Measurements from ENCODE around the gene OR2AE1.
A peak's percentile ranks its signal among the peaks of the same experiment; 100 is the strongest.

The OR2AE1 gene

DNA sequence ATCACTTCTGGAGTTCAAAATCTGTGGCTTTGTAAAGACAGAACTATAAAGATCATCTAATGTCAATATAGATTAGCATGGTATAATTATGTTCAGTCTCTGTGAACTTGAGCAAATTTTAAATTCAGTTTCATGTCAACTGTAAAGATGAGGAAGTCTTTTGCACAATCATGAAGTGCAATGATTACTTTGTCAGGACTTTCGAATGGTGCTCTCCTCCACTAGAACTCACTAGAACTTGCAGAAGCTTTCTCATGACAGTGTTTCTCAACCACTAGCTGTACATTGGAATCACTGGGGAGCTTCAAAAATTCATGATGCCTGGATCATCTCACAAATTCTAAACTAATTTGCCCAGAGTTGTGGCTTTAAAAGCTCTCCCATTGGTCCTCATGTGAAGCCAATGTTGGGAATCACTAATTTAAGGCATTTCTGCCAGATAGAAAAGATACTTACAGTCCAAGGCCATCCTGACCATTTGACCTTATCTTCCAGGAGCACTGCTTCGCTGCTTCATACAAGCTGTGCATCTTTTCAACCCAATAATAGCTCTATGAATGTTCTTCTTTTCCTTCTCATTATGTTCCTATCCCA is 12.9 kb downstream of the OR2AE1 start:
- CTCF ChIA-PET, result no interaction called here
- no peak overlapping the region for H3K4me3 ChIP-seq (ENCODE audit: control insufficient read depth in 1 of 7, extremely low read depth in 1 of 7, insufficient read depth in 4 of 7, low read depth in 2 of 7, low read length in 6 of 7)
- 61% methylated on average over 2 of the region's 2 CpGs for WGBS (ENCODE audit: insufficient coverage)
- peak in 1 of 3 donors; percentile 5 for DNase-seq
- H3K36me3 ChIP-seq (ENCODE audit: control insufficient read depth in 4 of 4, insufficient read depth in 4 of 4, low read length in 3 of 4), result no peaks in the 10 kb centered on the region
- H3K27ac ChIP-seq (ENCODE audit: insufficient read depth in 1 of 2, low read depth in 1 of 2, low read length in 2 of 2, poor library complexity in 1 of 2, severe bottlenecking in 2 of 2), result no peak overlapping the region
- POLR2A ChIA-PET, result no interaction called here
- H3K27me3 ChIP-seq (replicated peaks in 2 of 5; ENCODE audit: control insufficient read depth in 4 of 5, insufficient read depth in 5 of 5, low read length in 4 of 5), result peaks cover 0 to 4% (median 0%) of the 10 kb centered on the region in 5 experiments
- H3K9me3 ChIP-seq (ENCODE audit: control extremely low read depth in 1 of 5, control insufficient read depth in 4 of 5, insufficient read depth in 2 of 5, low read depth in 1 of 5, low read length in 4 of 5), result peaks cover 7 to 20% (median 10%) of the 10 kb centered on the region in 5 experiments
- no peaks in the 10 kb centered on the region for H3K4me1 ChIP-seq (ENCODE audit: control extremely low read depth in 1 of 4, control insufficient read depth in 4 of 4, insufficient read depth in 4 of 4, low read length in 3 of 4)

DNA sequence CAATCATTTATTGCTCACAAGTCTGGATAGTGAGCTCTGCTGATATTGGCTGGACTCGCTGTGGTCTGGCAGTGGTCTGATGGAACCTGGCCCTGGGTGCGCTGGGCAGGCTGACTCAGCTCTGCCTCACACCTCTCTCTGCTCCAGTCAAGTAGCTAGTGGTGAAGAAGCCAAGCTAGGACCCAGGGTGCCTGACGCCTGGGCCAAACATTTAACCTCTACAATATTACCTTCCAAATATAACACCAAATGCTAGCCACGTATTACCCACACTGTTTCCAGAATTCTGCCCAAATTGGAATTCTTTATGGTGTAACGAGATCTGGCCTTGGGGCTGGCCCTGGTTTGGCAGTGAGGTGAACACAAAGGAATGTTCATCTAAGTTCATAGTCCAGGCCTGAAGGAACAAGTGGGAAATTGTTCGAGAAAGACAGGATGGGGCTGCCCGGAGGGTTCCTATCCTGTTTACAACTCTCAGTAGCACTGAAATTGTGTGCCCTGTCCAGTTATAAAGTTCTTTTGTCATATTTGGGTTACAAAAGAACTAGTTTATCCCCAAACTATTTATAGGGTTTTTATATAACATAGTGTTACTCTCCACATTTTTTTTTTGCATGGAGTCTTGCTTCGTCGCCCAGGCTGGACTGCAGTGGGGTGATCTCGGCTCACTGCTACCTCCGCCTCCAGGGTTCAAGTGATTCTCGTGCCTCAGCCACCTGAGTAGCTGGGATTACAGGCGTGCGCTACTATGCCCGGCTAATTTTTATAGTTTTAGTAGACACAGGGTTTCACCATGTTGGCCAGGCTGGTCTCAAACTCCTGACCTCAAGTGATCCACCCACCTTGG is 16.3 kb downstream of the OR2AE1 start:
- ChIA-PET CTCF (no interaction called here), POLR2A (no interaction called here)
- no peak overlapping the region for H3K27ac ChIP-seq (ENCODE audit: insufficient read depth in 1 of 2, low read depth in 1 of 2, low read length in 2 of 2, poor library complexity in 1 of 2, severe bottlenecking in 2 of 2)
- no peak for DNase-seq
- 93% methylated on average over 9 of the region's 15 CpGs for WGBS (ENCODE audit: insufficient coverage)
- peaks cover 7 to 16% (median 10%) of the 10 kb centered on the region in 5 experiments for H3K9me3 ChIP-seq (ENCODE audit: control extremely low read depth in 1 of 5, control insufficient read depth in 4 of 5, insufficient read depth in 2 of 5, low read depth in 1 of 5, low read length in 4 of 5)
- no peak overlapping the region for H3K4me3 ChIP-seq (ENCODE audit: control insufficient read depth in 1 of 7, extremely low read depth in 1 of 7, insufficient read depth in 4 of 7, low read depth in 2 of 7, low read length in 6 of 7)
- H3K27me3 ChIP-seq (replicated peaks in 2 of 5; ENCODE audit: control insufficient read depth in 4 of 5, insufficient read depth in 5 of 5, low read length in 4 of 5), result peaks cover 0 to 4% (median 0%) of the 10 kb centered on the region in 5 experiments
- H3K36me3 ChIP-seq (ENCODE audit: control insufficient read depth in 4 of 4, insufficient read depth in 4 of 4, low read length in 3 of 4), result no peaks in the 10 kb centered on the region
- no peaks in the 10 kb centered on the region for H3K4me1 ChIP-seq (ENCODE audit: control extremely low read depth in 1 of 4, control insufficient read depth in 4 of 4, insufficient read depth in 4 of 4, low read length in 3 of 4)

DNA sequence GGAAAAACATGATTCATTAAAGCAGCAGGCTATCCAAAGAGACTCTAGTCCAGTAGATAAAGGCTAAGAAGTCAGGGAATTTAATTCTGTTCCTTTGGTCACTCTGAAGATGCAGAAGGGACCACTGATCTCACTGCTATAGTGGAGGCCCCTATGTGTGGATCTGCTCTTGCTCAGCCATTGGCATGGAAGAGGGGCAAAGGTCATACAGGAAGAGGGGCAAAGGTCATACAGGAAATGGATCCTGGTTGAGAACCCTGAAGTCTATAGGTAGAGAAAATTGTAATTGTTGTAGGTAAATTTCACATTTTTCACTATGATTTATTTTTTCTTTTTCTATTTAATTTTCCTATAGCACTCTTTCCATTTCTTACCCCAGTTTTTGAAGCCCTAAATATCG is 21.6 kb downstream of the OR2AE1 start:
- H3K27me3 ChIP-seq (replicated peaks in 2 of 5; ENCODE audit: control insufficient read depth in 4 of 5, insufficient read depth in 5 of 5, low read length in 4 of 5), result peaks cover 0 to 3% (median 0%) of the 10 kb centered on the region in 5 experiments
- CTCF ChIA-PET, result no interaction called here

DNA sequence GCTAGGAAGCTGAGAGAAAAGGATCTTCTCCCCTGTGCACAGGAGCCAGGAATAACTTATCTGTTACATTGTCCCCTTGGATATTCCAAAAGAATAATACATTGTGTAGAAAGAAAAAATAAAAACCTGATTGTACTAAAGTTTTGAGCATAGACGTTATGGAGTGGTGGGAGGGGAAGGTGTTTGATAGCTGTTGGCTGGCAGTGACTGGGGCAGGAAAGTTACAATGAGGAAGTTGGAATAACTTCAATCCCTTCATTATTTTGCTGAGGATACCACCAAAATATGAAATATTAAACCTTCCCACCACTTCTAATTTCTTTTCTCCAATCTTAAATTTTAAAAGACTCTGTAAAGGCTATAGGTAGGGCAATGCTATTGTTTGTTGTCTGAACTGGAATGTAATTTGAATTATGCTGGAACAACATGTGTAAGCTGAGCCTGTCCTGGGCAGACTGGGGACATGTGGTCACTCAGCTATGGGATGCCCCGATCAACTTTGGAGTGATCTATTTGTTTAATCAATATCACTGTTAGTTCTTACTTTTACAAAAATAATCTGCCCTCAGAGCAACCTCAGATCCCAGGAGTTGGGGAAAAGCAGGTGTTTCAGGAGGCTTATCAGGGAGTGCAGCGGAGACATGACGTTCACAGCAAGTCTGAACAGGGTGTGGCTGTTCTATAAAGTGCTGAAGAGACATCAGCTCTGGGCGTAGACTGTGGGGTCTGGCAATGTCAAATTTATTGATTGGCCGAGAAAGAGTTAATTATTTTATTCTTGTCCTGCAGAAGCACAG is 28.2 kb downstream of the OR2AE1 start:
- Histone ChIP-seq H3K9me3 (ENCODE audit: control extremely low read depth in 1 of 5, control insufficient read depth in 4 of 5, insufficient read depth in 2 of 5, low read depth in 1 of 5, low read length in 4 of 5) (no peaks in the 10 kb centered on the region), H3K36me3 (ENCODE audit: control insufficient read depth in 4 of 4, insufficient read depth in 4 of 4, low read length in 3 of 4) (no peaks in the 10 kb centered on the region), H3K27me3 (replicated peaks in 2 of 5; ENCODE audit: control insufficient read depth in 4 of 5, insufficient read depth in 5 of 5, low read length in 4 of 5) (peaks cover 0 to 4% (median 0%) of the 10 kb centered on the region in 5 experiments), H3K4me1 (ENCODE audit: control extremely low read depth in 1 of 4, control insufficient read depth in 4 of 4, insufficient read depth in 4 of 4, low read length in 3 of 4) (no peaks in the 10 kb centered on the region), H3K27ac (ENCODE audit: insufficient read depth in 1 of 2, low read depth in 1 of 2, low read length in 2 of 2, poor library complexity in 1 of 2, severe bottlenecking in 2 of 2) (no peak overlapping the region), H3K4me3 (ENCODE audit: control insufficient read depth in 1 of 7, extremely low read depth in 1 of 7, insufficient read depth in 4 of 7, low read depth in 2 of 7, low read length in 6 of 7) (no peak overlapping the region)
- POLR2A ChIA-PET, result no interaction called here
- WGBS (ENCODE audit: insufficient coverage), result 100% methylated on average over 3 of the region's 6 CpGs
- DNase-seq, result no peak
- CTCF ChIA-PET, result interaction anchor here (0.9 kb wide), 1 partner anchor 100 kb away, joined by 3 read pairs; no protein-coding TSS in a partner anchor

More for the DNA sequence above, 21.6 kb downstream of the OR2AE1 start:
- no peak overlapping the region for H3K4me3 ChIP-seq (ENCODE audit: control insufficient read depth in 1 of 7, extremely low read depth in 1 of 7, insufficient read depth in 4 of 7, low read depth in 2 of 7, low read length in 6 of 7)
- no peaks in the 10 kb centered on the region for H3K9me3 ChIP-seq (ENCODE audit: control extremely low read depth in 1 of 5, control insufficient read depth in 4 of 5, insufficient read depth in 2 of 5, low read depth in 1 of 5, low read length in 4 of 5)
- H3K4me1 ChIP-seq (ENCODE audit: control extremely low read depth in 1 of 4, control insufficient read depth in 4 of 4, insufficient read depth in 4 of 4, low read length in 3 of 4), result no peaks in the 10 kb centered on the region
- POLR2A ChIA-PET, result no interaction called here
- no peaks in the 10 kb centered on the region for H3K36me3 ChIP-seq (ENCODE audit: control insufficient read depth in 4 of 4, insufficient read depth in 4 of 4, low read length in 3 of 4)
- no peak for DNase-seq
- no CpG with 5 or more reads among the region's 1 CpG for WGBS (ENCODE audit: insufficient coverage)
- no peak overlapping the region for H3K27ac ChIP-seq (ENCODE audit: insufficient read depth in 1 of 2, low read depth in 1 of 2, low read length in 2 of 2, poor library complexity in 1 of 2, severe bottlenecking in 2 of 2)

DNA sequence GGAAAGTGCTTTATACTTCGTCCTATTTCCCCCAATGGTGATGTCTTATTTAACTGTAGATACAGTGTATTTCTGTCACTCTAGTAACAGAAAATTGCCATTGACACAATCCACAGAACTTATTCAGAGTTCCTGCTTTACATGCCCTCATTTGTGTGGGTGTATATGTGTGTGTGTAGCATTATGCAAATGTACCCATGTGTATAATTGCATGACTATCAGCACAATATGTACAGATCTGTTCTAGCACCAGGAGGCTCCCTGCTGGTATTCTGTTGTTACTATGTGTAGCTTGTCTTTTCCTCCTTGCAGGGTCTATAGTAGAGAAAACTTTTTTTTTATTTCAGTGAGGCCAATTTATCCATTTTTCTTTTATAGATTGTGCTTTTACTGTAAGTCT is 32.5 kb downstream of the OR2AE1 start:
- DNase-seq, result no peak
- peaks cover 0 to 4% (median 0%) of the 10 kb centered on the region in 5 experiments for H3K27me3 ChIP-seq (replicated peaks in 2 of 5; ENCODE audit: control insufficient read depth in 4 of 5, insufficient read depth in 5 of 5, low read length in 4 of 5)
- CTCF ChIA-PET, result no interaction called here
- H3K27ac ChIP-seq (ENCODE audit: insufficient read depth in 1 of 2, low read depth in 1 of 2, low read length in 2 of 2, poor library complexity in 1 of 2, severe bottlenecking in 2 of 2), result no peak overlapping the region
- H3K36me3 ChIP-seq (ENCODE audit: control insufficient read depth in 4 of 4, insufficient read depth in 4 of 4, low read length in 3 of 4), result no peaks in the 10 kb centered on the region
- no peak overlapping the region for H3K4me3 ChIP-seq (ENCODE audit: control insufficient read depth in 1 of 7, extremely low read depth in 1 of 7, insufficient read depth in 4 of 7, low read depth in 2 of 7, low read length in 6 of 7)
- H3K9me3 ChIP-seq (ENCODE audit: control extremely low read depth in 1 of 5, control insufficient read depth in 4 of 5, insufficient read depth in 2 of 5, low read depth in 1 of 5, low read length in 4 of 5), result no peaks in the 10 kb centered on the region
- no CpG with 5 or more reads among the region's 1 CpG for WGBS (ENCODE audit: insufficient coverage)
- POLR2A ChIA-PET, result no interaction called here
- H3K4me1 ChIP-seq (ENCODE audit: control extremely low read depth in 1 of 4, control insufficient read depth in 4 of 4, insufficient read depth in 4 of 4, low read length in 3 of 4), result no peaks in the 10 kb centered on the region

DNA sequence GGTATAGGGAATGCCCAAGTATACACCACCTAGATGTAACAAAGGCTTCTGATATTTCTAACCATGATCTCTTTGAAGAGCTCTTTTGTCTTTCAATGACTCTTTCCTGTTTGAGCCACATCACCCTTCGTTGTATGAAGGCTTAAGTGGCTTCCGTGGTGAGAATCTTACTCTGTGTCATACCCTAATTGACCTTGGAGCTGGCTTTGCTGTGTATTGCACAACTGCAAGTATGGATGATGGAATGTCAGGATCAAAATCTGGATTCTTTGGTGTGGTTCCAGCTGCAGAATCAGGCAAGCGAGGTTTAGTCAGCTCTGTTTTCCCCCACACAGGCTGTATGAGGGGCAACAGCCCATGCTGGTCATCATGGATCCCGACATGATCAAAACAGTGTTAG is 33.0 kb downstream of the OR2AE1 start:
- H3K9me3 ChIP-seq (ENCODE audit: control extremely low read depth in 1 of 5, control insufficient read depth in 4 of 5, insufficient read depth in 2 of 5, low read depth in 1 of 5, low read length in 4 of 5), result no peaks in the 10 kb centered on the region
- peaks cover 0 to 4% (median 0%) of the 10 kb centered on the region in 5 experiments for H3K27me3 ChIP-seq (replicated peaks in 2 of 5; ENCODE audit: control insufficient read depth in 4 of 5, insufficient read depth in 5 of 5, low read length in 4 of 5)
- H3K36me3 ChIP-seq (ENCODE audit: control insufficient read depth in 4 of 4, insufficient read depth in 4 of 4, low read length in 3 of 4), result no peaks in the 10 kb centered on the region
- ChIA-PET CTCF (no interaction called here), POLR2A (no interaction called here)
- H3K27ac ChIP-seq (ENCODE audit: insufficient read depth in 1 of 2, low read depth in 1 of 2, low read length in 2 of 2, poor library complexity in 1 of 2, severe bottlenecking in 2 of 2), result no peak overlapping the region
- H3K4me1 ChIP-seq (ENCODE audit: control extremely low read depth in 1 of 4, control insufficient read depth in 4 of 4, insufficient read depth in 4 of 4, low read length in 3 of 4), result no peaks in the 10 kb centered on the region
- DNase-seq, result no peak
- no peak overlapping the region for H3K4me3 ChIP-seq (ENCODE audit: control insufficient read depth in 1 of 7, extremely low read depth in 1 of 7, insufficient read depth in 4 of 7, low read depth in 2 of 7, low read length in 6 of 7)
- WGBS (ENCODE audit: insufficient coverage), result 95% methylated on average over 3 of the region's 4 CpGs

DNA sequence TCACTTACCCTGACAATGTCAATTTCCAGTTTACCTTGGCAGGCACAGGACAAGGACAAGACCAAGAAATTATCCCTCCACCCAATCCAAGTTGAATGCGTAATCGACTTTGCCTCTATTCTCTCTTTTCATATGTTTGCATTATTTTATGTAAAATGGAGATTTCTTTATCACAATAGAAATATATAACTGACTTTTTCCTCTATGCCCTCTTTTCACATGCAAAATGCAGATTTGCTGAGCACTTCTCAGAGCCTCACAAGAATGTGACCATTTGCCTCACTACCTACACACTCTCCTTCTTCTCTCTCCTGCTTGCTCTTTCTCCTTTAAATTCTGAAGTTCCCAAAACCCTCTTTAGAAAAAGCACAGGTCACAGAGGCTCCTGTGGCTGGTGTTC is 33.9 kb downstream of the OR2AE1 start:
- no CpG with 5 or more reads among the region's 2 CpGs for WGBS (ENCODE audit: insufficient coverage)
- H3K27me3 ChIP-seq (replicated peaks in 2 of 5; ENCODE audit: control insufficient read depth in 4 of 5, insufficient read depth in 5 of 5, low read length in 4 of 5), result no peaks in the 10 kb centered on the region
- H3K4me1 ChIP-seq (ENCODE audit: control extremely low read depth in 1 of 4, control insufficient read depth in 4 of 4, insufficient read depth in 4 of 4, low read length in 3 of 4), result no peaks in the 10 kb centered on the region
- no peak overlapping the region for H3K27ac ChIP-seq (ENCODE audit: insufficient read depth in 1 of 2, low read depth in 1 of 2, low read length in 2 of 2, poor library complexity in 1 of 2, severe bottlenecking in 2 of 2)
- H3K36me3 ChIP-seq (ENCODE audit: control insufficient read depth in 4 of 4, insufficient read depth in 4 of 4, low read length in 3 of 4), result no peaks in the 10 kb centered on the region
- CTCF ChIA-PET, result no interaction called here
- POLR2A ChIA-PET, result no interaction called here
- no peak for DNase-seq
- no peaks in the 10 kb centered on the region for H3K9me3 ChIP-seq (ENCODE audit: control extremely low read depth in 1 of 5, control insufficient read depth in 4 of 5, insufficient read depth in 2 of 5, low read depth in 1 of 5, low read length in 4 of 5)
- H3K4me3 ChIP-seq (ENCODE audit: control insufficient read depth in 1 of 7, extremely low read depth in 1 of 7, insufficient read depth in 4 of 7, low read depth in 2 of 7, low read length in 6 of 7), result no peak overlapping the region
